Fibroblast of skin of left biceps (primary cell): ENCODE data around the gene MBOAT2.
"Not testable (repeated sequence)": the region's sequence is repeated elsewhere in the genome, so short reads cannot be mapped to it uniquely, and the experiment has no call there.

Source experiments
- DNase-seq, 2 experiments: peaks; one replicate each; pipeline ENCODE4 v3.0.0-alpha.2; 2013; ENCODE audit warnings: low read depth in 2 of 2

MBOAT2 gene

GRCh38 chr2:8993196-8993901 is 10.1 kb downstream of the MBOAT2 start:
- DNase-seq = no peak

DNA sequence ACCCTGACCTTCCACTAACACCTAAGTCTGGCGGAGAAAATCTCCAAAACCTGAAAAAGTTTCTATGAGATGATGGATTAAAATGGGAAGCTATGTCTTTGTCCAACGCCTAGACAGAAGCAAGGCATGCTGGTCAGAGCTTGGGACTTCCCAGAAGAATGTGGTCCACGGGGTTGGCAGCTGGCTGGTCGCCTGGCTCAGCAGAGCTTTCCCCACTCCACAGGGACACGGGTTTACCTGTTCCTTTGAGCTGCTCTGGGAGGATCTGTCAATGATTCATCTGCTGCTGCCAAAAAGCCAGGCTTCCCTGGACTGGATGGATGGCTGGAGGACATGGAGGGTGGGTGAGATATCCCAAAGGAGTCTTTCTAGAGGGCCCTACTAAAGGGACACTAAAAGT is 10.8 kb downstream of the MBOAT2 start:
- DNase-seq = no peak

GRCh38 chr2:8989536-8990079 is 13.9 kb downstream of the MBOAT2 start:
- no peak for DNase-seq

DNA sequence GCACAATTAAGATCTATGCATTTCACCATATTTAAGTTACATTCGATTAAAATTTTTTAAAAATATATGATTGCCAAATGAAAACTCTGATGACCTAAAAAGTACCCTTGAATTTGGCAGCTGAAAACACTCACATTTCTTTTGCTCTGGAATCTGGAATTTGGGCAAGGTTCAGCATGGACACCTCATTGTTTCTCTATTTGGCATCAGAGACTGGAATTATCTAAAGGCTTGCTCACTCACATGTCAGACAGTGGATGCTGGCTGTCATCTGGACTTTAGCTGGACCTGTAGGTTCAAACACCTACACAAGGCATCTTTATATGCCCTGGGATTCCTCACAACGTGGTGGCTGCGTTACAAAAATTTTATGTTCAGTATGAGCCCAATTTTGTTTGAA is 16.1 kb downstream of the MBOAT2 start:
- no peak for DNase-seq

- DNase-seq = no peak
Observed at GRCh38 chr2:8986327-8986976, 17.0 kb downstream of the MBOAT2 start.

GRCh38 chr2:8985561-8986326 is 17.7 kb downstream of the MBOAT2 start:
- DNase-seq = peak; percentile 66 to 75

GRCh38 chr2:8984855-8985254 is 18.6 kb downstream of the MBOAT2 start:
- DNase-seq = no peak

DNA sequence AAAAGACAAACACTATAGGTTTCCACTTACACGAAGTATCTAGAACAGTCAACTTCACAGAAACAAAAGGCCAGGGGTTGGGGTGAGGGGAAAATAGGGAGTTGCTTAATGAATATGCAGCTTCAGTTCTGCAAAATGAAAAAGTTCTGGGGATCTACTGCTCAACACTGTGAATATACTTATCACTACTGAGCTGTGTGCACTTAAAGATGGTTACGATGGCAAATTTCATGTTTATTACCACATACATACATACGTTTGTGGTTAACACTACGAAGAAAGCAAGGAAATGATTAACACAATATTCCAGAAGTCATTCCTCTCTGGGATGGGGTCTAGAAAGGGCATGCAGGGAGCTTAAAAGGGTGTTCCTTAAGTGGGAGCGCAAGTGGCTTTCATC is 19.3 kb downstream of the MBOAT2 start:
- DNase-seq = peak; percentile 57 to 66

GRCh38 chr2:8983571-8983970 is 19.9 kb downstream of the MBOAT2 start:
- no peak for DNase-seq

DNA sequence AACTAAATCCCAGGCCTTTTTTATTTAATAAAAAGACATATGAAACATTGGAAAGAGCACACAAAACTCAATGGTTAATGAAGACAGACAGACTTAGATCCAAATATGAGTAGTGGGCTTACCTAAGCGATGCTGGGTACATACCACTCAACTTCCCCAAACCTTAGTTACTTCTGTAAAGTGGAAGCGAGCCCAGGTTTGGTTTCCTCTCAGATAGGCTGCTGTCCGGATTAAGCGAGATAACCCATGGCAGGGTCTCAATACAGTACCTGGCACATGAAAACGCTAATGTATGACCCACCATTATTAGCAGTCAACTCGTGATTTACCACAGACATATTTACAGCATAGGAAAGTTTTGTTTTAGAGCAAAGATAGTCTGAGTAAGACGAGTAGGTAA is 21.6 kb downstream of the MBOAT2 start:
- DNase-seq = no peak

- DNase-seq = no peak
Observed at GRCh38 chr2:8980096-8980495, 23.4 kb downstream of the MBOAT2 start.

DNA sequence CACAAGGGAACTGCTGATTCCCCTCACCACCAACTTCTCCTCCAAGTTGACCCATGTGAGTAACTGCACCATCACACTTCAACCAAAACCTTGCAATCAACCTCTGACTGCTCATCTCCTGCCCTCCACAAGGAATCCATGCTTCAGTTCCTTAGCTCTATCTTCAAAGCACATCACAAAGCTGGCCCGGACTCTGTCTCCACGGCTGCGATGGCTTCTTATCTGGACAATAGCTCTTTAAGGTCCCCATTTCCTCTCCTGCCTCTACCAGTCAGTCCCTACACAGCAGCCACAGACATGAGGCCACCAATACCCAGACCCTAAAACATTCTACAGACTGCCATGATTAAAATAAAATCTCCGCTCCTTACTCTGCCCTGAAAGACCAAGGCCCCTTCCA is 25.7 kb downstream of the MBOAT2 start:
- no peak for DNase-seq

- DNase-seq = no peak
Observed at GRCh38 chr2:8976442-8977259, 26.8 kb downstream of the MBOAT2 start.

GRCh38 chr2:8974016-8974415 is 29.5 kb downstream of the MBOAT2 start:
- DNase-seq = no peak

GRCh38 chr2:8973017-8973416 is 30.5 kb downstream of the MBOAT2 start:
- DNase-seq = not testable (repeated sequence)

DNA sequence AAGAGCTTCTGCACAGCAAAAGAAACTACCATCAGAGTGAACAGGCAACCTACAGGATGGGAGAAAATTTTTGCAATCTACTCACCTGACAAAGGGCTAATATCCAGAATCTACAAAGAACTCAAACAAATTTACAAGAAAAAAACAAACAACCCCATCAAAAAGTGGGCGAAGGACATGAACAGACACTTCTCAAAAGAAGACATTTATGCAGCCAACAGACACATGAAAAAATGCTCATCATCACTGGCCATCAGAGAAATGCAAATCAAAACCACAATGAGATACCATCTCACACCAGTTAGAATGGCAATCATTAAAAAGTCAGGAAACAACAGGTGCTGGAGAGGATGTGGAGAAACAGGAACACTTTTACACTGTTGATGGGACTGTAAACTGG is 30.9 kb downstream of the MBOAT2 start:
- DNase-seq = not testable (repeated sequence)

DNA sequence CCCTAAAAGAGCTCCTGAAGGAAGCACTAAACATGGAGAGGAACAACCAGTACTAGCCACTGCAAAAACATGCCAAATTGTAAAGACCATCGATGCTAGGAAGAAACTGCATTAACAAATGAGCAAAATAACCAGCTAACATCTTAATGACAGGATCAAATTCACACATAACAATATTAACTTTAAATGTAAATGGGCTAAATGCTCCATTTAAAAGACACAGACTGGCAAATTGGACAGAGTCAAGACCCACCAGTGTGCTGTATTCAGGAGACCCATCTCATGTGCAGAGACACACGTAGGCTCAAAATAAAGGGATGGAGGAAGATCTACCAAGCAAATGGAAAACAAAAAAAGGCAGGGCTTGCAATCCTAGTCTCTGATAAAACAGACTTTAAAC is 34.1 kb downstream of the MBOAT2 start:
- not testable (repeated sequence) for DNase-seq

- DNase-seq = peak in 1 of 2 experiments; percentile 24
Observed at GRCh38 chr2:8966123-8966908, 37.2 kb downstream of the MBOAT2 start.

DNA sequence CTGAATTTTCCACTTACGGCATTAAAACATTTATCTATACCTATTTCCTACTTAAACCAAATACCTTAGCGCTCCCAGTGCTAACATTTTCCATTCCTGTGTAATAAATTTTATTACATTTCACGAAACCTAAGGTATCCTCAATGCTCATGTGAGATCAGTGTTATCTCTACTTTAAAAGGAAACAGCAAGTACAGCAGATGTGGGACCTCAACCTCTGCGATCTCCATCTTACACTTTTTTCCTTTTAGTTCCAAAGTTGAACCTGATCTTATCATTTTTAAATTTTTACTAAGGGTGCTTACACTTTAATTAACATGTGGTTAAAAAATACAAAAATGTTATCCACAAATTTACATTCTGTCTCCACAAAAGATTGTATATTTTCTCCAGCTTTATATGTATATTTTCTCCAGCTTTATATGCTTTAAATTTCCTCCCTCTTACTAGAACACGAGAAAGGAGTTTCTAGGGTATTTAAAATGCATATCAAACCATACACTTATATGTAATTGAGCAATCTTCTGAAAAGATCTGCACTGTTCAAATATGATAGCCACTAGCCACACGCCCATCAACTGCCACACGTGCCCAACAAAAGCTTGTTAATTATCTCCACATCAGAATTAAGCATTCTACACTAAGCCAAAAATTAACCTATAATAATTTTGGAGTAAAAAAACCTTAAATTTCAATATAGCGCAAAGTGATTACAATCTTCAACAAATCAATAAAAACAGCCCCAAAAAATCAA is 38.1 kb downstream of the MBOAT2 start:
- no peak for DNase-seq

DNA sequence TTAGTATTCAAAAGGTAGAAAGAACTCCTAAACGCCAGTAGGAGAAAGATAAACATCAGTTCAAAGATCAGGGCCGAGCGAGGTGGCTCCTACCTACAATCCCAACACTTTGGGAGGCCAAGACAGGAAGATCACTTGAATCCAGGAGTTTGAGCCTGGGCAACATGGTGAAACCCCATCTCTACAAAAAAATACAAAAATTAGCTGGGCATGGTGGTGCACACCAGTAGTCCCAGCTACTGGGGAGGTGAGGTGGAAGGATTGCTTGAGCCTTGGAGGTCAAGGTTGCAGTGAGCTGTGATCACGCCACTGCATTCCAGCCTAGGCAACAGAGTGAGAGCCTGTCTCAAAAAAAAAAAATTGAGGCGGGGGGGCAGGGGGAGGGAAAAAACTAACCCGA is 40.6 kb downstream of the MBOAT2 start:
- no peak for DNase-seq
